GM12874 (cell line): ENCODE measurements around the gene MINDY1.

Experiments
- TF ChIP-seq, protein P1 (sequence below): IDR thresholded peaks from 2 replicates; pipeline ENCODE4 v1.5.1; 2011; ENCODE audit warnings: low read depth, mild to moderate bottlenecking, control low read depth, low read length, moderate library complexity; ENCODE audit not compliant: insufficient read depth

Gene MINDY1

GRCh38 chr1:150997126-150997872 lies 9.4 kb downstream of the MINDY1 start:
- TF ChIP-seq, protein P1, sequence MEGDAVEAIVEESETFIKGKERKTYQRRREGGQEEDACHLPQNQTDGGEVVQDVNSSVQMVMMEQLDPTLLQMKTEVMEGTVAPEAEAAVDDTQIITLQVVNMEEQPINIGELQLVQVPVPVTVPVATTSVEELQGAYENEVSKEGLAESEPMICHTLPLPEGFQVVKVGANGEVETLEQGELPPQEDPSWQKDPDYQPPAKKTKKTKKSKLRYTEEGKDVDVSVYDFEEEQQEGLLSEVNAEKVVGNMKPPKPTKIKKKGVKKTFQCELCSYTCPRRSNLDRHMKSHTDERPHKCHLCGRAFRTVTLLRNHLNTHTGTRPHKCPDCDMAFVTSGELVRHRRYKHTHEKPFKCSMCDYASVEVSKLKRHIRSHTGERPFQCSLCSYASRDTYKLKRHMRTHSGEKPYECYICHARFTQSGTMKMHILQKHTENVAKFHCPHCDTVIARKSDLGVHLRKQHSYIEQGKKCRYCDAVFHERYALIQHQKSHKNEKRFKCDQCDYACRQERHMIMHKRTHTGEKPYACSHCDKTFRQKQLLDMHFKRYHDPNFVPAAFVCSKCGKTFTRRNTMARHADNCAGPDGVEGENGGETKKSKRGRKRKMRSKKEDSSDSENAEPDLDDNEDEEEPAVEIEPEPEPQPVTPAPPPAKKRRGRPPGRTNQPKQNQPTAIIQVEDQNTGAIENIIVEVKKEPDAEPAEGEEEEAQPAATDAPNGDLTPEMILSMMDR, result no peak

DNA sequence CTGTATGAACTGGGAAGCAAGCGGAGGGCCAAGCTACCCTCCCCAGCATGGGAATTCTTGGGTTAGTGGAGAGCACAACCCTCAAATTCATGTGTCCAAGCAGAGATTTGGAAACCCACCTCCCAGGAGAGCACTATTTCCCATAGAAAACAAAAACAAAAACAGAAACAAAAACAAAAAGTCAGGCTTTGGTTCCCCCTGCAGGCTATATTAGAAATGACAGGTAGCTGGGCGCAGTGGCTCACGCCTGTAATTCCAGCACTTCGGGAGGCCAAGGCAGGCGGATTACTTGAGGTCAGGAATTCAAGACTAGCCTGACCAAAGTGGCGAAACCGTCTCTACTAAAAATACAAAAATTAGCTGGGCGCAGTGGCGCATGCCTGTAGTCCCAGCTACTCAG lies 10.8 kb downstream of the MINDY1 start:
- TF ChIP-seq, protein P1, result peak; percentile 59

GRCh38 chr1:150995460-150995859 lies 11.2 kb downstream of the MINDY1 start:
- TF ChIP-seq, protein P1, result no peak

GRCh38 chr1:150994248-150994647 lies 12.5 kb downstream of the MINDY1 start:
- TF ChIP-seq, protein P1, result no peak

GRCh38 chr1:150992626-150993025 lies 14.1 kb downstream of the MINDY1 start:
- TF ChIP-seq, protein P1, result no peak

GRCh38 chr1:150987924-150988323 lies 18.8 kb downstream of the MINDY1 start:
- TF ChIP-seq, protein P1, result no peak

- TF ChIP-seq, protein P1, result no peak
Observed at GRCh38 chr1:150985179-150985825, 21.4 kb downstream of the MINDY1 start.
